RWPE2 (cell line): ENCODE measurements around the gene KRTAP9-2.
"Not testable (repeated sequence)": the region's sequence is repeated elsewhere in the genome, so short reads cannot be mapped to it uniquely, and the experiment has no call there.

Experiments used
- ATAC-seq: fragments of 200-7000 bp; cut with Tn5 transposase; 3 replicates; pipeline ENCODE4 v1.9.1; 2021; ENCODE audit warnings: low read depth
- DNase-seq: peaks from one replicate; pipeline ENCODE4 v3.0.0-alpha.2; 2020; ENCODE audit warnings: low spot score
- H3K27ac ChIP-seq: fragments of 450-650 bp; 2 replicates; pipeline ENCODE4 v1.5.1; 2017; ENCODE audit warnings: mild to moderate bottlenecking; ENCODE audit not compliant: poor library complexity, severe bottlenecking
- H3K27me3 ChIP-seq: fragments of 250-450 bp; sonication (Bioruptor Pico); 2 replicates; pipeline ENCODE4 v1.5.1; 2021; ENCODE audit warnings: mild to moderate bottlenecking, moderate library complexity; ENCODE audit not compliant: insufficient read depth, poor library complexity, severe bottlenecking
- H3K36me3 ChIP-seq: fragments of 250-450 bp; sonication (Bioruptor Pico); 2 replicates; pipeline ENCODE4 v1.5.1; 2020; ENCODE audit warnings: low read depth, mild to moderate bottlenecking, moderate library complexity
- H3K4me1 ChIP-seq: fragments of 250-450 bp; sonication (Bioruptor Pico); 2 replicates; pipeline ENCODE4 v1.5.1; 2021; ENCODE audit warnings: mild to moderate bottlenecking, moderate library complexity; ENCODE audit not compliant: insufficient read depth, poor library complexity, severe bottlenecking
- H3K4me3 ChIP-seq: fragments of 250-450 bp; sonication (Bioruptor Pico); 2 replicates; pipeline ENCODE4 v1.5.1; 2021; ENCODE audit warnings: mild to moderate bottlenecking, moderate library complexity; ENCODE audit not compliant: severe bottlenecking
- H3K9me3 ChIP-seq: fragments of 250-450 bp; sonication (Bioruptor Pico); 2 replicates; pipeline ENCODE4 v1.5.1; 2021; ENCODE audit warnings: mild to moderate bottlenecking, moderate library complexity; ENCODE audit not compliant: severe bottlenecking
- CTCF ChIP-seq: fragments of 450-650 bp; IDR thresholded peaks from one replicate; pipeline ENCODE4 v1.5.1; 2017; ENCODE audit warnings: mild to moderate bottlenecking, moderate library complexity; ENCODE audit not compliant: poor library complexity, severe bottlenecking

KRTAP9-2 gene

GRCh38 chr17:41184480-41184961, 41.9 kb upstream of the KRTAP9-2 start, which contains the start of gene KRTAP4-1:
TSS of gene KRTAP4-1 (minus strand) at chr17:41184911. CDS start at chr17:41184854, 57 bp downstream.
- Histone ChIP-seq H3K9me3 (no peaks in the 10 kb centered on the region), H3K36me3 (no peaks in the 10 kb centered on the region), H3K4me3 (no peak within 1 kb of the TSS), H3K27me3 (no peaks in the 10 kb centered on the region), H3K4me1 (no peaks in the 10 kb centered on the region), H3K27ac (no peak within 1 kb of the TSS)
- no peak for ATAC-seq
- TF ChIP-seq CTCF, result no peak
- DNase-seq, result no peak

- Histone ChIP-seq H3K9me3 (no peaks in the 10 kb centered on the region), H3K27ac (no peak overlapping the region), H3K4me1 (no peaks in the 10 kb centered on the region), H3K27me3 (no peaks in the 10 kb centered on the region), H3K36me3 (no peaks in the 10 kb centered on the region), H3K4me3 (no peak overlapping the region)
- no peak for TF ChIP-seq CTCF
- ATAC-seq, result no peak
- DNase-seq, result no peak
These were observed 41.4 kb upstream of the KRTAP9-2 start for GRCh38 chr17:41185001-41185400.

- TF ChIP-seq CTCF, result no peak
- H3K4me1 ChIP-seq, result no peaks in the 10 kb centered on the region
- H3K9me3 ChIP-seq, result no peaks in the 10 kb centered on the region
- H3K36me3 ChIP-seq, result no peaks in the 10 kb centered on the region
- H3K27me3 ChIP-seq, result no peaks in the 10 kb centered on the region
- no peak for DNase-seq
- no peak overlapping the region for H3K4me3 ChIP-seq
- no peak for ATAC-seq
- no peak overlapping the region for H3K27ac ChIP-seq
These were observed 39.6 kb upstream of the KRTAP9-2 start for GRCh38 chr17:41186872-41187271.

- not testable (repeated sequence) for ATAC-seq, H3K27me3 ChIP-seq, H3K4me1 ChIP-seq, DNase-seq, H3K4me3 ChIP-seq, H3K36me3 ChIP-seq, H3K9me3 ChIP-seq, H3K27ac ChIP-seq
These were observed 36.6 kb upstream of the KRTAP9-2 start, which contains the start of gene KRTAP9-1 for GRCh38 chr17:41189837-41190318. TSS of gene KRTAP9-1 (plus strand) at chr17:41189887. CDS start at chr17:41189887, 0 bp downstream.

GRCh38 chr17:41190328-41190727, 36.1 kb upstream of the KRTAP9-2 start:
- Histone ChIP-seq H3K27ac (no peak overlapping the region), H3K9me3 (no peaks in the 10 kb centered on the region), H3K36me3 (no peaks in the 10 kb centered on the region), H3K4me1 (no peaks in the 10 kb centered on the region), H3K4me3 (no peak overlapping the region), H3K27me3 (no peaks in the 10 kb centered on the region)
- no peak for TF ChIP-seq CTCF
- ATAC-seq (no peak), DNase-seq (no peak)
